KMS-11 (cell line): ENCODE data around the gene ASPHD1.

Source experiments
- H2AFZ ChIP-seq: fragments of 200-600 bp; sonication (generic); 2 replicates; pipeline ENCODE4 v1.6.1; 2016; ENCODE audit warnings: antibody characterized with exemption, mixed run types, low read depth
- H3K27ac ChIP-seq: fragments of 200-600 bp; sonication (generic); 2 replicates; pipeline ENCODE4 v1.6.1; 2016; ENCODE audit warnings: mild to moderate bottlenecking, mixed run types
- H3K27me3 ChIP-seq: fragments of 200-600 bp; sonication (generic); 2 replicates; pipeline ENCODE4 v1.6.1; 2017; ENCODE audit warnings: mild to moderate bottlenecking, low read depth, mixed run types, moderate library complexity; ENCODE audit not compliant: insufficient read depth
- H3K36me3 ChIP-seq: fragments of 200-600 bp; sonication (generic); 2 replicates; pipeline ENCODE4 v1.6.1; 2017; ENCODE audit warnings: mild to moderate bottlenecking, mixed run types; ENCODE audit not compliant: insufficient read depth
- H3K4me1 ChIP-seq: fragments of 200-600 bp; sonication (generic); 2 replicates; pipeline ENCODE4 v1.6.1; 2016; ENCODE audit warnings: mild to moderate bottlenecking, low read depth, mixed run types; ENCODE audit not compliant: poor library complexity, severe bottlenecking
- H3K4me2 ChIP-seq: fragments of 200-600 bp; sonication (generic); 2 replicates; pipeline ENCODE4 v1.7.0; 2016; ENCODE audit warnings: mild to moderate bottlenecking, mixed run types
- H3K4me3 ChIP-seq: fragments of 200-600 bp; sonication (generic); IDR thresholded peaks from 2 replicates; pipeline ENCODE4 v1.6.1; 2017; ENCODE audit warnings: low read depth, low read length, mixed read lengths; ENCODE audit not compliant: insufficient read depth
- H3K79me2 ChIP-seq: fragments of 200-600 bp; sonication (generic); 2 replicates; pipeline ENCODE4 v1.6.1; 2016; ENCODE audit warnings: low read depth, mixed run types; ENCODE audit not compliant: insufficient read depth
- H3K9ac ChIP-seq: fragments of 200-600 bp; sonication (generic); 2 replicates; pipeline ENCODE4 v1.6.1; 2016; ENCODE audit warnings: mild to moderate bottlenecking, mixed run types
- H4K20me1 ChIP-seq: fragments of 200-600 bp; sonication (generic); 2 replicates; pipeline ENCODE4 v1.6.1; 2016; ENCODE audit warnings: mild to moderate bottlenecking, mixed run types; ENCODE audit not compliant: insufficient read depth
- CTCF ChIP-seq: fragments of 200-600 bp; sonication (generic); conservative IDR thresholded peaks from 2 replicates; pipeline ENCODE4 v1.6.1; 2017; ENCODE audit warnings: low read depth, mild to moderate bottlenecking, antibody characterized with exemption, low read length, moderate library complexity, mixed read lengths

ASPHD1 gene

GRCh38 chr16:29898135-29898803 lies 2.0 kb upstream of the ASPHD1 start:
- Histone ChIP-seq H3K4me2 (no peak overlapping the region), H3K27me3 (peaks cover 57% of the 10 kb centered on the region), H2AFZ (no peak overlapping the region), H3K4me1 (peaks cover 4% of the 10 kb centered on the region), H3K4me3 (no peak overlapping the region), H3K79me2 (no peaks in the 10 kb centered on the region), H3K36me3 (no peaks in the 10 kb centered on the region), H3K27ac (no peak overlapping the region), H4K20me1 (no peaks in the 10 kb centered on the region), H3K9ac (no peak overlapping the region)
- TF ChIP-seq CTCF = no peak

- Histone ChIP-seq H3K4me1 (peaks cover 4% of the 10 kb centered on the region), H3K4me2 (peak overlapping the region; percentile 60; the same call in 1 of the 2 replicates), H3K4me3 (no peak overlapping the region), H3K9ac (no peak overlapping the region), H3K36me3 (no peaks in the 10 kb centered on the region), H4K20me1 (no peaks in the 10 kb centered on the region), H3K27me3 (peaks cover 57% of the 10 kb centered on the region), H3K79me2 (no peaks in the 10 kb centered on the region), H3K27ac (no peak overlapping the region), H2AFZ (no peak overlapping the region)
- TF ChIP-seq CTCF = no peak
Measured at GRCh38 chr16:29898804-29899515, 1.3 kb upstream of the ASPHD1 start.

- Histone ChIP-seq H3K36me3 (no peaks in the 10 kb centered on the region), H2AFZ (peak within 1 kb of the TSS; percentile 96), H3K4me2 (peak within 1 kb of the TSS; percentile 63), H4K20me1 (no peaks in the 10 kb centered on the region), H3K4me3 (no peak within 1 kb of the TSS), H3K27me3 (peaks cover 50% of the 10 kb centered on the region), H3K27ac (peak within 1 kb of the TSS; percentile 28; the same call in 1 of the 2 replicates), H3K4me1 (peaks cover 4% of the 10 kb centered on the region), H3K9ac (peak within 1 kb of the TSS; percentile 63; the same call in 1 of the 2 replicates), H3K79me2 (no peaks in the 10 kb centered on the region)
- TF ChIP-seq CTCF = no peak
Measured at GRCh38 chr16:29899516-29900101, 679 bp upstream of the ASPHD1 start, which contains the start of gene SEZ6L2. TSS of gene SEZ6L2 (minus strand) at chr16:29899550. CDS start at chr16:29899019, 531 bp downstream.

GRCh38 chr16:29900888-29901606 lies 759 bp downstream of the ASPHD1 start:
- H3K36me3 ChIP-seq = no peaks in the 10 kb centered on the region
- H3K4me1 ChIP-seq = peaks cover 4% of the 10 kb centered on the region
- peak overlapping the region; percentile 63 for H3K4me2 ChIP-seq
- H3K27me3 ChIP-seq = peaks cover 37% of the 10 kb centered on the region; the same call in 1 of the 2 replicates
- H3K9ac ChIP-seq = peak overlapping the region; percentile 63; the same call in 1 of the 2 replicates
- peak overlapping the region; percentile 96; the same call in 1 of the 2 replicates for H2AFZ ChIP-seq
- no peak overlapping the region; the same call in 1 of the 2 replicates for H3K27ac ChIP-seq
- H4K20me1 ChIP-seq = no peaks in the 10 kb centered on the region
- no peaks in the 10 kb centered on the region for H3K79me2 ChIP-seq
- H3K4me3 ChIP-seq = no peak overlapping the region
- no peak for TF ChIP-seq CTCF
